ENCODE measurements around the gene SSR4.

The SSR4 gene

DNA sequence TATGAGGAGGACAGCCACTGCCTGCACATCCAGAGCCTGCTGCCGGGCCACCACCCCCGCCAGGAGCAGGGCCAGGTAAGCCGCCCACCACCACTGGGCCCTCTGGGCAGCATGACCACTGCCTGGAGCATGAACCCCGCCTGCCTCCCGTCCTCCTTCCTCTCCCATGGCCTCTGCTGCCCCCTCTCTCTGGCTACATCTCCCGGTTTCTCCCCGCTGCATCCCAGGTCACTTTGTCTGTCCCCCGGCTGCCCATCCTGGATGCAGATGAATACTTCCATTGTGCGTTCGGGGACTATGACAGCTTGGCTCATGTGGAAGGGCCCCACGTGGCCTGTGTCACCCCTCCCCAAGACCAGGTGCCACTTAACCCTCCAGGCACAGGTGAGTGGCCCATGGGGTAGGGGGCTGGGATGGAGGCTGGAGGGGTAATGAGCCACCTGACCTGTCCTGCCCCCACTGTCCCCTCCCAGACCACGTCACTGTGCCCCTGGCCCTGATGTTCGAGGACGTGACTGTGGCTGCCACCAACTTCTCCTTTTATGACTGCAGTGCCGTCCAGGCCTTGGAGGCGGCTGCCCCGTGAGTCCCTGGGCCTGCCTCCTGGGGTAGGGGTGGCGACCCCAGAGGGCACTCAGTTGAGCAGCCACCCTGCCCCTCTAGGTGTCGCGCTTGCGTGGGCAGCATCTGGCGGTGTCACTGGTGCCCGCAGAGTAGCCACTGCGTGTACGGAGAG, 24.4 kb upstream of the SSR4 start:
- no peak for DNase-seq

DNA sequence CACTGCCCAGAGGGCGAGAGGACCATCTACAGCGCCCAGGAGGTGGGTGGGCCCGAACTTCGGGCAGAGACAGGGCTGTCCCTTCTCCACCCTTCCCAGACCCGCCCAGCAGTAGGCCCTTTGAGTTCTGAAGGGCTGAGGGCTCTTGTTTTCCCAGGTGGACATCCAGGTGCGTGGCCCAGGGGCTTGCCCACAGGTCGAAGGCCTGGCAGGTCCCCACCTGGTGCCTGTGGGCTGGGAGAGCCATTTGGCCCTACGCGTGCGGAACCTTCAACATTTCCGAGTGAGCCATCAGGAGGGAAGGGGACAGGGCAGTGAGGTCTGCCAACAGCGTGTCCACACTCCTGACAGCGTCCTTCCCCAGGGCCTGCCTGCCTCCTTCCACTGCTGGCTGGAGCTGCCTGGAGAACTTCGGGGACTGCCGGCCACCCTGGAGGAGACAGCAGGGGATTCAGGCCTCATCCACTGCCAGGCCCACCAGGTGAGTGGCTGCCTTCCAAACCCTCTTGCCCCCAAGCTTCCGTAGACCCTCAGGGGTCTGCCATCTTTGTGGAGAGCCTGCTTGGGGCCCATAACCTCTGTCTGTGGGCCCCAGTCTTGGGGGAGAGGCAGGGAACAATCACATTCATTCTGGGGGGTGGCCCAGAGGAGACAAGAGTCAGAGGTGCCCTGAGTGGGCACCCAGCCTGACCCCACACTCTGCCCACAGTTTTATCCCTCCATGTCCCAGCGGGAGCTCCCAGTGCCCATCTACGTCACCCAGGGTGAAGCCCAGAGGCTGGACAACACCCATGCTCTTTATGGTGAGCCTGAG, 23.7 kb upstream of the SSR4 start:
- no peak for DNase-seq

DNA sequence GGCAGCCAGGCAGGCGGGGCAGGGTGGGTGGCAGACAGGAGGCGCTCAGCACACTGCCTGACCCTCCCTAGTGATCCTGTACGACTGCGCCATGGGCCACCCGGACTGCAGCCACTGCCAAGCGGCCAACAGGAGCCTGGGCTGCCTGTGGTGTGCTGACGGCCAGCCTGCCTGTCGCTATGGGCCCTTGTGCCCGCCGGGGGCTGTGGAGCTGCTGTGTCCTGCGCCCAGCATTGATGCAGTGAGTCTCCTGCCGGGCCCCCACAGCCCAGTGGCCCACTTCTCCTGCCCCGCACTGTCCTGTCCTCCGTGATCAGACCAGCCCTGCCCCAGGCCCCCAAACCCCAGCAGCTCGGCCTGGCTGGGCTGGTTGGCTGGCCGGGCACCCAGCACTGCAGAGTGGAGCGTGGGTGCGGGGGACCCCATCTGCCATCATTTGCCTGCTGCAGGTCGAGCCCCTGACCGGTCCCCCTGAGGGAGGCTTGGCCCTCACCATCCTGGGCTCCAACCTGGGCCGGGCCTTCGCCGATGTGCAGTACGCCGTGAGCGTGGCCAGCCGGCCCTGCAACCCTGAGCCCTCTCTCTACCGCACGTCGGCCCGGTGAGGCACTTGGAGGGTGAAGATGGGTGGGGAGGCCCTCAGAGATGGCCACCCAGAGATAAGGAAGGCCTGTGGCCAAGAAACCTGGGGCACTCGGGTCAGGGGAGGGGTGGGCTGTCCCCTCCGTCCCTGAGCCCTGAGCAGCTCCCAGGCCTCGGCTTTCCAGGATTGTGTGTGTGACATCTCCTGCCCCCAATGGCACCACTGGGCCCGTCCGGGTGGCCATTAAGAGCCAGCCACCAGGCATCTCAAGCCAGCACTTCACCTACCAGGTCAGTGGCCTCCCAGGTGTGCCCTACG, 22.8 kb upstream of the SSR4 start:
- DNase-seq: no peak

DNA sequence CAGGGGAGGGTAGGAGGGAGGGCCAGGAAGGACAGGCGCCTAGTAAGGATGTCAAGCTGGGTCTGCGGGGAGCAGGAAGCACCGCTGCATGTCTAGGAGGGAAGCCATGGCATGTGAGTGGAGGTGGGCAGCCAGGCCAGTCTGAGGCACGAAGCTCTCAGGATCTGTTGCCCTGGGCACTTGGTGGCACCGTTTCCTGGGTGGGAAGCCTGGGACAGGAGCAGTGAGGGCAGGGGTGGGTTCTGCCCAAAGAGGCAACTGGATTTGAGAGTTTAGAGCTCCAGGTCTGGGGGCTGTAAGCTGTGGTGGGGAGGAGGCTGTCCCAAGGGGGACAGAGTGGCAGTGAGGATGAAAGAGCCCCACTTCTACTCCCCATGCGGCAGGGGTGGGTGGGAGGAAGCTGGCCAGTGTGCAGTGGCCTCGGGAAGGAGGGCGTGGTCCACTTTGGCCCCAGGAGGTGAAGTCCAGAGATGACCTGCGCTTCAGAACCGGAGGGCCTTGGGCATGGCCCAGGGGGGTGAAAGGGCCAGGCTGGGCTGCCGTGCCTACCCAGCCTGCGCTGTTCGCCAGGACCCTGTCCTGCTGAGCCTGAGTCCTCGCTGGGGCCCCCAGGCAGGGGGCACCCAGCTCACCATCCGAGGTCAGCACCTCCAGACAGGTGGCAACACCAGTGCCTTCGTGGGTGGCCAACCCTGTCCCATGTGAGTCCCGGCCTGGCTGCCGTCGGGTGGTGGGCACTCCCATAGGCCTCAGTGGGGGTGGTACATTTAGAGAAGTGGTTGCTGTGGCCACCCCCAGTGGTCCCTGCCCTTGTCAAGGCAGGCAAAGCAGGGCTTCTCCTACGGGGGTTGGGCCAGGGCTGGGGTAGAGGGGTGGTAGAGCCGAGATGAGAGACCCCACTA, 21.9 kb upstream of the SSR4 start:
- no peak for DNase-seq

DNA sequence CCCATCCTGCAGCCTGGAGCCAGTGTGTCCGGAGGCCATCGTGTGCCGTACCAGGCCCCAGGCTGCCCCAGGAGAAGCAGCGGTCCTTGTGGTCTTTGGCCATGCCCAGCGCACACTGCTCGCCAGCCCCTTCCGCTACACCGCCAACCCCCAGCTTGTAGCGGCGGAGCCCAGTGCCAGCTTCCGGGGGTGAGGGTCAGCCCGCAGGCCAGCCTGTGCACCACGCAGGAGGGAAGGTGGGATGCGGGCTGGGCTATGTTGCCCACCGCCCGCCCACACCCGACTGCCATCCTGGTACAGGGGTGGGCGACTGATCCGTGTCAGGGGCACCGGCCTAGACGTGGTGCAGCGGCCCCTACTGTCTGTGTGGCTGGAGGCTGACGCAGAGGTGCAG, 21.3 kb upstream of the SSR4 start:
- DNase-seq: no peak

DNA sequence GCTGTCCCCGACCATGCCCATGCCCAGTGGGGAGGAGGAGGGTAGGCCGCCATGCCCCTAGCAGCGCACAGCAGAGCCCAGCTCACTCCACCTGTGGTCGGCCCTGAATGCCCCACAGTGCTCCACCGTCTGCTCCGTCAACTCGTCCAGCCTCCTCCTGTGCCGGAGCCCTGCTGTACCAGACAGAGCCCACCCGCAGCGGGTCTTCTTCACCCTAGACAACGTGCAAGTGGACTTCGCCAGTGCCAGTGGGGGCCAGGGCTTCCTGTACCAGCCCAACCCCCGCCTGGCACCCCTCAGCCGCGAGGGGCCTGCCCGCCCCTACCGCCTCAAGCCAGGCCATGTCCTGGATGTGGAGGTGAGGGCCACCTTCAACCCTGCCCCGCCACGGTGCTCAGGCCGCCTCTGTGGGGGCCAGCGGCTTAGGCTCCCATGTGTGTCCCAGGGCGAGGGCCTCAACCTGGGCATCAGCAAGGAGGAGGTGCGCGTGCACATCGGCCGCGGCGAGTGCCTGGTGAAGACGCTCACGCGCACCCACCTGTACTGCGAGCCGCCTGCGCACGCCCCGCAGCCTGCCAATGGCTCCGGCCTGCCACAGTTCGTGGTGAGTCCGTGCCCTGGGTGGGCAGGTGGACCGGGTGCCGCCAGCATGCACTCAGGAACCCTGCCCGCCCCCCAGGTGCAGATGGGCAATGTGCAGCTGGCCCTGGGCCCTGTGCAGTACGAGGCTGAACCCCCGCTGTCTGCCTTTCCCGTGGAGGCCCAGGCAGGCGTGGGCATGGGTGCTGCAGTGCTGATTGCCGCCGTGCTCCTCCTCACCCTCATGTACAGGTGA, 20.5 kb upstream of the SSR4 start:
- DNase-seq: no peak

DNA sequence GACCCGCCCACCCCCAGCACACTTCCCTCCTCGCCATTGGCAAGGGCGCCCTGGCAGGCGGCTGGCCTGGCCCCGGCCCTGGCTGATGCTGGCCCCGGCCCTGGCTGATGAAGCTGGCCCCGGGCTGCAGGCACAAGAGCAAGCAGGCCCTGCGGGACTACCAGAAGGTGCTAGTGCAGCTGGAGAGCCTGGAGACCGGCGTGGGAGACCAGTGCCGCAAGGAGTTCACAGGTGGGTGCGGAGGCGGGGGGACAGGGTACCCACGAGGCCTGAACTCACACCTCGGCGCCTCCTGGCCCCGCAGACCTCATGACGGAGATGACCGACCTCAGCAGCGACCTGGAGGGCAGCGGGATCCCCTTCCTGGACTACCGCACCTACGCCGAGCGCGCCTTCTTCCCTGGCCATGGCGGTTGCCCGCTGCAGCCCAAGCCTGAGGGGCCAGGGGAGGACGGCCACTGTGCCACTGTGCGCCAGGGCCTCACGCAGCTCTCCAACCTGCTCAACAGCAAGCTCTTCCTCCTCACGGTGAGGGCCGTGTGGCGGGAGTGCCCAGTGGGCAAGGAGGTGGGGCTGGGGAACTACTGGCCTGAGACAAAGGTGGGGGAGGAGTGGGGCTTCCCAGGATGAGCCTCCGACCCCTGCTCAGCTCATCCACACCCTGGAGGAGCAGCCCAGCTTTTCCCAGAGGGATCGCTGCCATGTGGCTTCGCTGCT, 19.7 kb upstream of the SSR4 start:
- DNase-seq: no peak

DNA sequence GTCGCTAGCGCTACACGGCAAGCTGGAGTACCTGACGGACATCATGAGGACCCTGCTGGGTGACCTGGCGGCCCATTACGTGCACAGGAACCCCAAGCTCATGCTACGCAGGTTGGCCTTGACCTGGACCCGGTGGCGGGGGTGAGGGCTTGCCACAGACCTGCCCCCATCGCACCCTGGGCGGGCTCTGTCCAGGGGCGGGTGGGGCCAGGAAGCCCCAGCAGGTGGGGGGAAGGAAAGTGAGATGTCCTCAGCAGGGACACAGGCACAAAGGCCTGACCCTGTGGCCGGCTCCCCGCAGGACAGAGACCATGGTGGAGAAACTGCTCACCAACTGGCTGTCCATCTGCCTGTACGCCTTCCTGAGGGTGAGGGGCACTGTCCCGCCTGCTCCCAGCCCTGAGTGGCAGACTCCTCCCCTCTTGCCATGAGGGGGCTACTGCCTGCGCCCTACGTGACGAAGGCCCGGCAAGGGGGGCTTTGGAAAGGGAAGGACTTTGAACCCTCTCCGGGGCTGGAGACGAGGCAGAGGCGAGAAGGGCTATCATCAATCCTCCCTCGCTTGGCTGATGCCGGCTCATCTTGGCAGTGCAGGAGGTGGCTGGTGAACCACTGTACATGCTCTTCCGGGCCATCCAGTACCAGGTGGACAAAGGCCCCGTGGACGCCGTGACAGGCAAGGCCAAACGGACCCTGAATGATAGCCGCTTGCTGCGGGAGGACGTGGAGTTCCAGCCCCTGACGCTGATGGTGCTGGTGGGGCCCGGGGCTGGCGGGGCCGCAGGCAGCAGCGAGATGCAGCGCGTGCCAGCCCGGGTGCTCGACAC, 19.0 kb upstream of the SSR4 start:
- DNase-seq: no peak

DNA sequence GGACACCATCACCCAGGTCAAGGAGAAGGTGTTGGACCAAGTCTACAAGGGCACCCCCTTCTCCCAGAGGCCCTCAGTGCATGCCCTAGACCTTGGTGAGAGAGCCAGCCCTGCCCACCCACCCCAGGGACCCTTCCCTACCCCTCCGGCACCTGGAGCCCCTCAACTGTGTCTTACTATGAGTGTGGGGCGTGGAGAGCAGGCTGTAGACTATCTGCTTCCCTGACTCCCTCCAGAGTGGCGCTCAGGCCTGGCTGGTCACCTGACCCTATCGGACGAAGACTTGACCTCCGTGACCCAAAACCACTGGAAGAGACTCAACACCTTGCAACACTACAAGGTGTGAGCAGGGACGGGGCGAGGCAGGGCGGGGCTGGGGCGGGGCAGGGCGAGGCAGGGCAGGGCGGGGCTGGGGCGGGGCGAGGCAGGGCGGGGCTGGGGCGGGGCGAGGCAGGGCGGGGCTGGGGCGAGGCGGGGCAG, 18.3 kb upstream of the SSR4 start:
- DNase-seq: no peak

DNA sequence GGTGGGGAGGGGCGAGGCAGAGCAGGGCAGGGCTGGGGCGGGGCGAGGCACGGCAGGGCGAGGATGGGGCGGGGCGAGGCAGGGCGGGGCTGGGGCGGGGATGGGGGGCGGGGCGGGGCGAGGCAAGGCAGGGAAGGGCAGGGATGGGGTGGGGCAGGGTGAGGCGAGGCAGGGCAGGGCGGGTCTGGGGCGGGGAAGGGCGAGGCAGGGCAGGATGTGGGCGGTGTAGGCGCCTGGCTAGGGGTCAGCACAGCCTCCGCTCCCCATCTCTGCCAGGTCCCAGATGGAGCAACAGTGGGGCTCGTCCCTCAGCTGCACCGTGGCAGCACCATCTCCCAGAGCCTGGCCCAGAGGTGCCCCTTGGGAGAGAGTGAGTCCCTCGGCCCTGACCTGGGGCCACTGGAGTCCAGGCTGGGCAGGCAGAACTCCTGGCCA, 17.8 kb upstream of the SSR4 start:
- no peak for DNase-seq

DNA sequence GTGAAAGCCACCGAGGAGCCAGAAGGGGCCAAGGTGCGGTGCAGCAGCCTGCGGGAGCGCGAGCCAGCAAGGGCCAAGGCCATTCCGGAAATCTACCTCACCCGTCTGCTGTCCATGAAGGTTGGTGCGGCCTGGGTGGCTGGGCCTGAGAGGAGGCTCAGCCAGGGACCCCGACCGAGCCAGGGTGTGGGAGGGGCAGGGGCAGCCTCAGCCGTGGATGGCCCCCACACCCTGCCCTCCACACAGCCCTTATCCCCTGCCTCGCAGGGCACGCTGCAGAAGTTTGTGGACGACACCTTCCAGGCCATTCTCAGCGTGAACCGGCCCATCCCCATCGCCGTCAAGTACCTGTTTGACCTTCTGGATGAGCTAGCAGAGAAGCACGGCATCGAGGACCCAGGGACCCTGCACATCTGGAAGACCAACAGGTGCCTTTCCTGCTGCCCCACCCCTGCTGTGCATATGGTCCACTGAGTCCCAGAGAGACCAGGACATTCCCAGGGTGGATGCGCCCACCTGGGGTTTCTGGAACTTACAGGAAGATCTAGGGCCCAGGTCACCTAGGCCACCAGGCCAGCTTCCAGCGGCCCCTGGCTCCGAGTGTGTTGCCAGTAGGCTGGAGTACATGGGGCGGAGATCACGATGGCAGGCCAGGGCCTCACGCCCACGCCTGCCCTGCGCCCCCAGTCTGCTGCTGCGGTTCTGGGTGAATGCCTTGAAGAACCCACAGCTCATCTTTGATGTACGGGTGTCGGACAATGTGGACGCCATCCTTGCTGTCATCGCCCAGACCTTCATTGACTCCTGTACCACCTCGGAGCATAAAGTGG, 17.0 kb upstream of the SSR4 start:
- no peak for DNase-seq

DNA sequence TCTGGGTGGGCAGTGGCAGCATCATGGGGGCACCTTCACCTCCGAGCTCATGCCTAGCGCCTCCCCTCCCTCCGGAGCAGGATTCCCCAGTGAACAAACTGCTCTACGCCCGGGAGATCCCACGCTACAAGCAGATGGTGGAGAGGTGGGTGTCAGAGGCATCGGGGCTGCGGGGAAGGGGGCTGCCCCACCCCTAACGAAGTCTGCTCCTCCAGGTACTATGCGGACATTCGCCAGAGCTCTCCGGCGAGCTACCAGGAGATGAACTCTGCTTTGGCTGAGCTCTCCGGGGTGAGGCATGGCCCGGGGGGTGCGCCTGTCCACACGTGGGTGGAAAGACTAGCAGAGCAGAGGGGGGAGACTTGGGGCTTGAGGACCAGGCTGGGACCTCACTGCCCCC, 16.3 kb upstream of the SSR4 start:
- no peak for DNase-seq

DNA sequence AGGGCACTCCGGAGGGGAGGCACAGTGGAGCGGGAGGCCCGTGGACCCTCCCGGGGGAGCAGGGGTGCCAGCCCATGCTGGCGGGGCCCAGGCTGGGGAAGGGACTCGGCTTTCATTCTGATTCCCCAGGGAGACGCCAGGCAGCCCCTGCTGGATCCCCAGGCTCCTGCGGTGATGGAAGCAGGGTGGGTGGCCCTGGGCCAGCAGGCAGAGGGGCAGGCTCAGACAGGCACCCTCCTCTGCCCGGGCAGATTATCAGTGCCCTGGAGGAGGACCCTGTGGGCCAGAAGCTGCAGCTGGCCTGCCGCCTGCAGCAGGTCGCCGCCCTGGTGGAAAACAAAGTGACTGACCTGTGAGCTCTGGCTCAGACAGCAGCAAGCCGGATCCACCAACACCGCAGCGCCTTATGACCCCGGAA, 15.8 kb upstream of the SSR4 start:
- no peak for DNase-seq

DNA sequence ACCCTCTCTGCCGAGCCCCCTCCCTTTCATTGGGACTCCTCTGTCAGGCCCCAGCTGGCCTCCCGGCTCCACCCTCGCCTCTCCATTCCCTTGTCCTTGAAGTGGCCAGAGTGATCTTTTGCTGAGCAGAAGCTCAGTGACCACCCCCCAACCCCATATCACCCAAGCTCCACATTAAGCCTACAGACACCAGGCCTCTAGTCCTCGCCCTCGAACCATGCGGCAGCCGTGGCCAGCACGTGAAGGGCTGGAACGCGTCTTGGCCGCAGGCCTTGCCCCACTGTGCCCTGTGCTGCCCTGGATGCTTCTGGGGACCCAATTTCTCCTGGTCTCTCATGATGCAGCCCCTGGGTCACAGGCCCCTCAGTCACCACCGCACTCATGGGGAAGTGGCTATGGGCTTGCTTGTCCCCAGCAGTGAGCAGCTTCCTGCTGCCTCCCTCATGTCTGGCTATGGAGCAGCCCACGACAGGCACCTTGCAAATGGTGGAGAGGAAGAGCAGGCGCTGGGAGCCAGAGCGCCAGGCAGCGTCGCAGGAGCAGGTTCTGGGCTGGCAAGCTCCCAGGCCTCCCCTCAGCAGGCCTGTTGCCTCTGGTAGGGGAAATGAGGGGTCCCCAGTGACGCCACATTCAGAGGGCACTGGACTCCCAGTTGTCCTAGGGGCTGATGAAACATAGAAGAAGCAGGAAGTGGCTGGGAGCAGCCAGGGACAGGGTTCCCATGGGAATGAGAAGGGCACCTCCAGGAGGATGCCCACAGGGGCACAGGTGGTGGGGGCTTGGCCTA, 14.4 kb upstream of the SSR4 start:
- no peak for DNase-seq

DNA sequence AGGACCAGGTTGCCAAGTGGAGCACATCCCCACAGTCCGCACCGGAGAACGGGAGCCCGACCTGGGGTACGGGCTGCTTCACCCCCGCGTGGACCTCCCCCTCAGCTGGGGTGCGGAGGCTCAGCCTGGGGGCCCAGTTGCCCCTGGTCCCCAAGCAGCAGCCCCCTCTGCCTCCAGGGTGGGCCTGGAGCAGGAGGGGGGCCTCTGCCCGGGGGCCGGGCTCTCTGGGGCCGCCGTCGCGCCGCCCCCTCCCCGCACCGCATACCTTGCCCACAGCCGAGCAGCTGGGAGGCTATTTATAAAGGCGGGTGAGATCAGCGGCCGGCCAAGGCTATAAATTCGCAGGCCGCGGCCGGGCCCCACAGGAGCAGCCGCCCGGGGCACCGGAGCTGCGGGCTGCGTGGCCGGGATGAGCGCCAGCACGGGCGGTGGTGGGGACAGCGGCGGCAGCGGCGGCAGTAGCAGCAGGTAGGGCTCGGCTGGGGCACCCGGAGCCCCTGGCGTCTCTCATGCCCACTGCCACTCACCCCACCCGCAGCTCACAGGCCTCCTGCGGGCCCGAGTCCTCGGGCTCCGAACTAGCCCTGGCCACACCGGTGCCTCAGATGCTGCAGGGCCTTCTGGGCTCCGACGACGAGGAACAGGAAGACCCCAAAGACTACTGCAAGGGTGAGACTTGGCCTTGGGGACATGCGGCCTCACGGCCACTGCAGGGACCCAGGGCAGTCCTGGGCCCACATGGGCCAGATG, 13.6 kb upstream of the SSR4 start, which contains the start of gene SRPK3:
SRPK3 (plus strand) TSS at position 364 of the 750 bp plus-strand sequence; CDS start at position 410, 46 bp downstream.
- DNase-seq: no peak

DNA sequence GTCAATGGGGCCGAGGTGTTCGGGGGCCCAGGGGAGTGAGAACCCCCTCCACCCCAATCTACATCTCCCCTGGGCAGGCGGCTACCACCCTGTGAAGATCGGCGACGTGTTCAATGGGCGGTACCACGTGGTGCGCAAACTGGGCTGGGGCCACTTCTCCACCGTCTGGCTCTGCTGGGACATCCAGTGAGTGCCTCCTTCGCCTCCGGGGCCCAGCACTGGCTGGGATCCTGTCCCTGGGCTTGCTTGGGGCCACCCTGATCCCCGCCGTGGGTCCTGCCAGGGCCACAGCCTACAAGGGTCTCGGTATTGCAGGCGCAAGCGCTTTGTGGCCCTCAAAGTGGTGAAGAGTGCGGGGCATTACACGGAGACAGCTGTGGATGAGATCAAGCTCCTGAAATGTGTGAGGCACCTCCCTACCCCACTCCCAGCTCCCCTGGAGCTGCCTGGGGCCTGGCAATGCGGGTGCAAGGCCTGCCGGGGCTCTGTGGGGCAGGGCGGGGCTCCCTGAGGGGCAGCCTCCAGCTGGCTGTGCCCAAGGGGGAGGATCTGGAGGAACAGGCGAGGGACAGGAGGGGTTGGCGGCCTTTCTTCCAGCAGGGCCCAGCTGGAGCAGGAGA, 12.9 kb upstream of the SSR4 start:
- no peak for DNase-seq

All from CD4-positive, alpha-beta T cell treated with Interleukin-4 for 1 hour (primary cell).